Esophagus muscularis mucosa (tissue), 4 donors: ENCODE data around the gene SMAD9. TPM values are rescaled to one million over a fixed set of nuclear protein-coding genes. Genes with fewer than 3 reads are reported as not detected.
A peak's percentile ranks its signal among the peaks of the same experiment; 100 is the strongest.

Experiments used
- DNase-seq: peaks from one replicate; pipeline ENCODE4 v3.0.0-alpha.2; 2017; ENCODE audit errors: extremely low spot score
- H3K27ac ChIP-seq, 4 donors: fragments of 200-600 bp; sonication (generic); replicated peaks in 1 of 4; 1 replicate in 3 of 4; 2 replicates in 1 of 4; pipeline ENCODE4 v1.5.1; 2016 to 2019; ENCODE audit warnings: mild to moderate bottlenecking in 1 of 4
- H3K27me3 ChIP-seq, 4 donors: fragments of 200-600 bp; sonication (generic); one replicate each; pipeline versions ENCODE4 v1.5.1 to v1.6.0; 2016 to 2019
- H3K36me3 ChIP-seq, 4 donors: fragments of 200-600 bp; sonication (generic); one replicate each; pipeline ENCODE4 v1.5.1; 2016 to 2019
- H3K4me1 ChIP-seq, 4 donors: fragments of 200-600 bp; sonication (generic); one replicate each; pipeline ENCODE4 v1.5.1; 2016 to 2019
- H3K4me3 ChIP-seq, 4 donors: fragments of 200-600 bp; sonication (generic); 1 replicate in 2 of 4; 2 replicates in 2 of 4; pipeline ENCODE4 v1.5.1; 2016 to 2019; ENCODE audit warnings: mild to moderate bottlenecking in 4 of 4, moderate library complexity in 1 of 4
- H3K9me3 ChIP-seq, 4 donors: fragments of 200-600 bp; sonication (generic); 1 replicate in 3 of 4; 2 replicates in 1 of 4; pipeline ENCODE4 v1.5.1; 2016 to 2019
- EP300 ChIP-seq: sonication (generic); formaldehyde crosslinking; IDR thresholded peaks from one replicate; pipeline ENCODE4 v1.6.1; 2017; ENCODE audit warnings: antibody characterized with exemption
- POLR2A ChIP-seq: fragments of 450-650 bp; IDR thresholded peaks from one replicate; pipeline ENCODE4 v1.6.1; 2017; ENCODE audit warnings: antibody characterized with exemption, moderate library complexity, mild to moderate bottlenecking, low read depth
- POLR2AphosphoS5 ChIP-seq, 2 donors: sonication (generic); formaldehyde crosslinking; IDR thresholded peaks; one replicate each; pipeline ENCODE4 v1.6.1; 2017; ENCODE audit warnings: antibody characterized with exemption in 2 of 2
- WGBS: methylation state at CpG from one replicate; pipeline ENCODE4 v1.1.5; 2018; 5-methylcytosine and 5-hydroxymethylcytosine counted together
- intact Hi-C: fragments of 100-400 bp; cut with DNase I; formaldehyde crosslinking; loops from one replicate; pipeline ENCODE4 v1.15.1; 2023
- total RNA-seq, 4 donors: library from RNA; depleted of rRNA; stranded (reverse); fragments of >200 nt; gene quantifications; one replicate each; pipeline versions ENCODE4 v1.1.0 to v1.2.1, GENCODE V29; 2016
- TF ChIP-seq, protein P1 (sequence below), 3 experiments: fragments of 200-600 bp in 2 of 3; fragments of 450-650 bp in 1 of 3; sonication (generic) in 2 of 3; IDR thresholded peaks; one replicate each; pipeline ENCODE4 v1.5.1; 2017 to 2019; ENCODE audit warnings: antibody characterized with exemption in 3 of 3, mild to moderate bottlenecking in 2 of 3, moderate library complexity in 1 of 3

The SMAD9 gene
- total RNA-seq, 4 donors from 2014 or later = 44.0 to 108 (median 69.0) TPM

DNA sequence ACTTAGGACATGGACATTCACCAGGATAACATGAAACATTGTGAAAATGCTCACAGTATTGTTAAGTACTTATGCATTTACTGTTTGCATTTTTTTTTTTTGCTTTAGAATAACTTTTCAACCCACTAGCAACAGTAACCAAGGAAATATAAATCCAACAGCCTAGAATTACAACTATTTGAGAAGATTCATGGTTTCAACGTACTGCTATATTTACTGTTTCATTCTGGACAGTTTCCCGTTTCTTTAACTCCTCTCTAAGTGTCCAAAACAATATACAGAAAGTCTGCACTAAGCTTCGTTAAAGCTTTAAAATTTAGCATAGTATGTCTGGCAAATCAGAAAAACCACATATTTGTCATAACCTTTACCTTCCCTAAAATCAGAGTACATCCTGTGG, 2.7 kb downstream of the SMAD9 start:
- intact Hi-C loops = loop anchor here (5.0 kb wide), 1 partner anchor 40 kb away; no protein-coding TSS in a partner anchor
- 44% methylated on average over 3 of the region's 3 CpGs for WGBS
- H3K27ac ChIP-seq = peak overlapping the region; percentile 63 to 93 (median 90)
- TF ChIP-seq EP300 = no peak
- TF ChIP-seq, protein P1, sequence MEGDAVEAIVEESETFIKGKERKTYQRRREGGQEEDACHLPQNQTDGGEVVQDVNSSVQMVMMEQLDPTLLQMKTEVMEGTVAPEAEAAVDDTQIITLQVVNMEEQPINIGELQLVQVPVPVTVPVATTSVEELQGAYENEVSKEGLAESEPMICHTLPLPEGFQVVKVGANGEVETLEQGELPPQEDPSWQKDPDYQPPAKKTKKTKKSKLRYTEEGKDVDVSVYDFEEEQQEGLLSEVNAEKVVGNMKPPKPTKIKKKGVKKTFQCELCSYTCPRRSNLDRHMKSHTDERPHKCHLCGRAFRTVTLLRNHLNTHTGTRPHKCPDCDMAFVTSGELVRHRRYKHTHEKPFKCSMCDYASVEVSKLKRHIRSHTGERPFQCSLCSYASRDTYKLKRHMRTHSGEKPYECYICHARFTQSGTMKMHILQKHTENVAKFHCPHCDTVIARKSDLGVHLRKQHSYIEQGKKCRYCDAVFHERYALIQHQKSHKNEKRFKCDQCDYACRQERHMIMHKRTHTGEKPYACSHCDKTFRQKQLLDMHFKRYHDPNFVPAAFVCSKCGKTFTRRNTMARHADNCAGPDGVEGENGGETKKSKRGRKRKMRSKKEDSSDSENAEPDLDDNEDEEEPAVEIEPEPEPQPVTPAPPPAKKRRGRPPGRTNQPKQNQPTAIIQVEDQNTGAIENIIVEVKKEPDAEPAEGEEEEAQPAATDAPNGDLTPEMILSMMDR (IDR thresholded peaks at IDR 0.05) = no peak
- no peak for TF ChIP-seq POLR2A
- TF ChIP-seq POLR2AphosphoS5 (IDR thresholded peaks at IDR 0.05) = no peak
- no peaks in the 10 kb centered on the region for H3K36me3 ChIP-seq
- H3K27me3 ChIP-seq = no peaks in the 10 kb centered on the region
- DNase-seq = no peak
- peaks cover 8 to 73% (median 54%) of the 10 kb centered on the region in 4 donors for H3K4me1 ChIP-seq
- H3K9me3 ChIP-seq = no peaks in the 10 kb centered on the region
- H3K4me3 ChIP-seq = peak overlapping the region; percentile 12 to 82 (median 78)

DNA sequence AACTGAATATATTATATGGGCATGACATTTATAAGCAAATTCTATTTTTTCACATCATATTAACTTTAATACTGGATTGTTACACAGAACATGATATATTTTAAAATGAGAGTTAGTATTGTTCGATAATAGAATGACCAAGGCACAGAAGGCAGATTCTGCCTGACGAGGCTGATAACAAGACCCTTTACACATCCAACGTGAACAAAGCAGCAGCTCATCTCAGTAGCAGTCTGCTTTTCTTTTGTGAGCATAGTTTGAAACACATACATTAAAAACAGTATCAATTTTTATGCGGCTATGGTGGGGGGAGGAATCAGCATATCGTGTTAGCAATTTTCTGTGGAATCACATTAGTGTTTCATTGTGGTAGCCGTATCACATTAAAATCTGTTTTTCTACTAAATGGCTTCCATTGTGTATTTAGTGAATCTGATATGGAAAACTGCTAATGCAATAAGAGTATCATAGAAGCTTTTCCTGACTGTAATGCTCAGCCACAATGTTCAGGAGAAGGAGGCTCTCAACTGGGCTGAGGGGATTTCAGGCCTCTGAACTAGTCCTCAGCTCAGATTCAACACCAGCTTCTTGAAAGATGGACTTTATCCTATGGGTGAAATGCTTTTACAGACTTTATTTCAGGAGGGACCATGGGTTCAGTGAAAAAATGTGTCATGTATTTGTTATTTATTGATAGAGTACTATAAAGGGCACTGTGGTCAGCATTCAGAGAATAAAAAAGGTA, 4.0 kb downstream of the SMAD9 start:
- Histone ChIP-seq H3K9me3 (no peaks in the 10 kb centered on the region), H3K27ac (peak overlapping the region; percentile 63 to 93 (median 90)), H3K4me3 (peak overlapping the region in 1 of 4 donors; percentile 82), H3K36me3 (no peaks in the 10 kb centered on the region), H3K4me1 (peaks cover 8 to 74% (median 53%) of the 10 kb centered on the region in 4 donors), H3K27me3 (no peaks in the 10 kb centered on the region)
- DNase-seq = no peak
- TF ChIP-seq, protein P1 (IDR thresholded peaks at IDR 0.05) = no peak
- TF ChIP-seq POLR2AphosphoS5 (IDR thresholded peaks at IDR 0.05) = no peak
- 81% methylated on average over 6 of the region's 6 CpGs for WGBS
- intact Hi-C loops = loop anchor here (5.0 kb wide), 1 partner anchor 39 kb away; no protein-coding TSS in a partner anchor

DNA sequence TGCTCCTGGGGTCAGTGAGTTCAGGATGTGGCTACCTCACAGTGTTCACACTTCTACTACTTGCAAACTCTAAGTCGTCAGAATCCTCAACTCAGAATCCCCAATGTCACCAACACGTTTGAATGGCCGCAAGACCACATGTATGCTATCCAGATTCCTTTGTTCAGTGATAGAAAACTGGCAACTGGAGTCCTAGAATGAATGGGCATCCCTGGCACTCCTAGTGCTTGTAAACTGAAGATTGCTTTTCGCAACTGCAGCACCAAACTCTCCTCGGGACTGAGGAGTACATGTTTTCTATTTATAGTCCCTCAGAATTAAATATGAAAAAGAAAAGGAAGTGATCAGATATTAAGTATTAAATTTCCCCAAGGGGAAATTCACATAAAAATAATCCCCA, 4.9 kb downstream of the SMAD9 start:
- Histone ChIP-seq H3K9me3 (no peaks in the 10 kb centered on the region), H3K4me3 (no peak overlapping the region), H3K27ac (peak overlapping the region in 3 of 4 donors; percentile 3 to 89 (median 3)), H3K27me3 (no peaks in the 10 kb centered on the region), H3K36me3 (no peaks in the 10 kb centered on the region), H3K4me1 (peaks cover 8 to 65% (median 45%) of the 10 kb centered on the region in 4 donors)
- WGBS = 40% methylated on average over 5 of the region's 5 CpGs
- no peak for DNase-seq
- TF ChIP-seq POLR2A (no peak), EP300 (no peak), POLR2AphosphoS5 (IDR thresholded peaks at IDR 0.05) (no peak)
- TF ChIP-seq, protein P1 (IDR thresholded peaks at IDR 0.05) = no peak
- intact Hi-C loops = loop anchor here (5.0 kb wide), 1 partner anchor 38 kb away; no protein-coding TSS in a partner anchor

DNA sequence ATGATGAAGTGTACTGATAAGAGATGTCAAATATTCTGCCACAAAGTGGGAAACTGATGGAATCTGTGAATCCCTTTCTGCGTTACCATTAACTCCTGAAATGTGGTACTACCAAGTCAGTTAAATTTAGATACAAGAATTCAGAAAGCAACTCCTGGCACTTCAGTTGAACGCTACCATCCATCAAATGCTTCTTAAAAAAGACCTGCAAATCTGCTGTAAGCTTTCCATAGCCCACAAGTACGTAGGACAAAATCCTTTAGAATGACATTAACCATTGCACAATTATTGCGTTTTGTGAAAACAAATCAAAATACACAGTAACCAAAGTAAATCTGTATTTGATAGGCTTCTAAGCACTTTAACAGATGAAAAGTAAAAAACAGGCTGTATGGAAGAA, 5.4 kb downstream of the SMAD9 start:
- DNase-seq = no peak
- WGBS = 68% methylated on average over 4 of the region's 4 CpGs
- Histone ChIP-seq H3K27me3 (no peaks in the 10 kb centered on the region), H3K4me3 (no peak overlapping the region), H3K27ac (peak overlapping the region in 3 of 4 donors; percentile 3 to 89 (median 3)), H3K4me1 (peaks cover 8 to 65% (median 45%) of the 10 kb centered on the region in 4 donors), H3K9me3 (no peaks in the 10 kb centered on the region), H3K36me3 (no peaks in the 10 kb centered on the region)
- TF ChIP-seq POLR2A (no peak), EP300 (no peak), POLR2AphosphoS5 (IDR thresholded peaks at IDR 0.05) (no peak)
- TF ChIP-seq, protein P1 (IDR thresholded peaks at IDR 0.05) = no peak
- intact Hi-C loops = loop anchor here (5.0 kb wide), 1 partner anchor 37 kb away; no protein-coding TSS in a partner anchor
